ENCODE measurements around the gene IQSEC1.

Gene IQSEC1

DNA sequence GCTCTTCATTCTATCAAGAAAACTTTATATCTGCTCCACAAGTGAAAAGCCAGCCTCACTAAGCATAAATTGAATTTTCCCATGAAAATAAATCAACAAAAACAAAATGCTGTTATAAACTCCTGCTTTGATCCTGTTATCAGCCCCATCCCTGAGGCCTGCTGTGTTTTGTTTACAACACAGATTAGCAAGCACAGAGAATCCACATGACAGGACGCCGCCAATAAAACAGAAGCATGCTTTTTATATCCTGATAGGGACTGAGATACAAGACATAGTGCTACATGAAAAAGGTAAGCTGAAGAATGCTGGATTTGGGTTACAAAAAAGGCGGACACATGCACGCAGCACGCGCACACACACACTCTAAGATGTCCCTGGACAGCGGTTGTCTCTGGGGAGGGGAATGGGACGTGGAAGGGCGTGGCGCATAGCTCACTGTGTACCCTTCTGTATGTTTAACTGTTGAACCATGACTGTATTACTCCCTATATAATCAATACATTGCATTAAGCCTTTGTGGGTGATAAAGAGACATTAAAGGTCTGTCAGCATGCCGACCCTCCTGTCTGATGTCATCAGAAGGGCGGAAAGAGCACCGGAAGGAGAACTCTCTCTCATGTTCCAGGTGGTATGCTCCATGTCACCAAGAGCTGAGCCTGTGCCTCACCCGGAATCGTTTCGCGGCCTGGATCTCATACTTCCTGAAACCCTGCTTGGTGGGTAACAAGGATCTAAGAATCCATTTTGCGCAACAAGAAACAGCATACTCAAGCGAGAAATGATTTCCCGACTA lies 93.9 kb downstream of the IQSEC1 start:
- TF ChIP-seq, protein P1, sequence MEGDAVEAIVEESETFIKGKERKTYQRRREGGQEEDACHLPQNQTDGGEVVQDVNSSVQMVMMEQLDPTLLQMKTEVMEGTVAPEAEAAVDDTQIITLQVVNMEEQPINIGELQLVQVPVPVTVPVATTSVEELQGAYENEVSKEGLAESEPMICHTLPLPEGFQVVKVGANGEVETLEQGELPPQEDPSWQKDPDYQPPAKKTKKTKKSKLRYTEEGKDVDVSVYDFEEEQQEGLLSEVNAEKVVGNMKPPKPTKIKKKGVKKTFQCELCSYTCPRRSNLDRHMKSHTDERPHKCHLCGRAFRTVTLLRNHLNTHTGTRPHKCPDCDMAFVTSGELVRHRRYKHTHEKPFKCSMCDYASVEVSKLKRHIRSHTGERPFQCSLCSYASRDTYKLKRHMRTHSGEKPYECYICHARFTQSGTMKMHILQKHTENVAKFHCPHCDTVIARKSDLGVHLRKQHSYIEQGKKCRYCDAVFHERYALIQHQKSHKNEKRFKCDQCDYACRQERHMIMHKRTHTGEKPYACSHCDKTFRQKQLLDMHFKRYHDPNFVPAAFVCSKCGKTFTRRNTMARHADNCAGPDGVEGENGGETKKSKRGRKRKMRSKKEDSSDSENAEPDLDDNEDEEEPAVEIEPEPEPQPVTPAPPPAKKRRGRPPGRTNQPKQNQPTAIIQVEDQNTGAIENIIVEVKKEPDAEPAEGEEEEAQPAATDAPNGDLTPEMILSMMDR (conservative IDR thresholded peaks at IDR 0.05; ENCODE audit: low read depth, low read length): no peak

DNA sequence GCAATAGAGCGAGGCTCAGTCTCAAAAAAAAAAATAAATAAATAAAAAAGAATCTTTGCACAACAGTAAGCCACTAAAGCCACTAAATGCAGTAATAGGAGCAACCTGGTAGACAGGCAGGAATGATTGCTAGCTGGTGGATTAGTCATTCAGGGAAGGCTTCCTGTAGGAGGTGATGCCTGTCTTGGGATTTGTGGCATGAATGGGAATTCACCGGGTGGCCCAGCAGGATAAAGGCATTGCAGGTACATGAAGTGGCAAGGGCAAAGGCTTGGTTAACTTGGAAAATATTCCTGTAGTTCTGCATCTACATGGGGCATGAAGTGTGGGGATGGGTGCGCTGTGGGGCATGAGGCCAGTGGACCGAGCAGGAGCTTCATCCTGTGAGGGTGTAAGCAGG lies 94.5 kb downstream of the IQSEC1 start:
- TF ChIP-seq, protein P1 (conservative IDR thresholded peaks at IDR 0.05; ENCODE audit: low read depth, low read length): no peak
- no peak overlapping the region for H3K4me3 ChIP-seq (ENCODE audit: low read depth, low read length)
- DNase-seq (ENCODE audit: low read depth): no peak

More for the DNA sequence above, 93.9 kb downstream of the IQSEC1 start:
- no peak for DNase-seq (ENCODE audit: low read depth)
- no peak overlapping the region for H3K4me3 ChIP-seq (ENCODE audit: low read depth, low read length)

DNA sequence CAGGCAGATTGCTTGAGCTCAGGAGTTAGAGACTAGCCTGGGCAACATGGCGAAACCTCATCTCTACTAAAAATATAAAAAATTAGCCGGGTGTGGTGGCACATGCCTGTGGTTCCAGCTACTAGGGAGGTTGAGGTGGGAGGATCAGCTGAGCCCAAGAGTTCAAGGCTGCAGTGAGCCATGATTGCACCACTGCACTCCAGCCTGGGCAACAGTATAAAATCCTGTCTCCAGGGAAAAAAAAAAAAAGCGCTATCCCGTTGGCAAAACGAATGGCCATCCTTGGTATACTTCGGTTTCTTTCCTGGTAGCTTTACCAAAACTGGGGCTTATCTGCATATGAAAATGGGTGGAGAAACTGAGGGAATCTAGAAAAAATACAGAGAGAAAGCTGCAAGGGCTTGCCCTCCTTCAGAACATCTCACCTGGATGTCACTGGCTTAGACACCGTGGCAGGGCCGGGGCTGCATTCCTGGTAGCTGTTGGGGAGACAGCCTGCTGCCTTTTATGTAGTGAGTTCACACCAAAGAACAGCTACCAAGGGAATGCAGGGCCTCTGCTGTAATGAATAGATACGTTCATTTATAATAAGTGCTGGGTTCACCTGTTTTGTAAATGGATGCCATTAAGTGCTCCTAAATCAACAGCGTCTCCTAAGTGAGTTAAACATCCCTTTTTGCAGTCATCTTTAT lies 96.0 kb downstream of the IQSEC1 start:
- no peak overlapping the region for H3K4me3 ChIP-seq (ENCODE audit: low read depth, low read length)
- TF ChIP-seq, protein P1 (conservative IDR thresholded peaks at IDR 0.05; ENCODE audit: low read depth, low read length): no peak
- no peak for DNase-seq (ENCODE audit: low read depth)

DNA sequence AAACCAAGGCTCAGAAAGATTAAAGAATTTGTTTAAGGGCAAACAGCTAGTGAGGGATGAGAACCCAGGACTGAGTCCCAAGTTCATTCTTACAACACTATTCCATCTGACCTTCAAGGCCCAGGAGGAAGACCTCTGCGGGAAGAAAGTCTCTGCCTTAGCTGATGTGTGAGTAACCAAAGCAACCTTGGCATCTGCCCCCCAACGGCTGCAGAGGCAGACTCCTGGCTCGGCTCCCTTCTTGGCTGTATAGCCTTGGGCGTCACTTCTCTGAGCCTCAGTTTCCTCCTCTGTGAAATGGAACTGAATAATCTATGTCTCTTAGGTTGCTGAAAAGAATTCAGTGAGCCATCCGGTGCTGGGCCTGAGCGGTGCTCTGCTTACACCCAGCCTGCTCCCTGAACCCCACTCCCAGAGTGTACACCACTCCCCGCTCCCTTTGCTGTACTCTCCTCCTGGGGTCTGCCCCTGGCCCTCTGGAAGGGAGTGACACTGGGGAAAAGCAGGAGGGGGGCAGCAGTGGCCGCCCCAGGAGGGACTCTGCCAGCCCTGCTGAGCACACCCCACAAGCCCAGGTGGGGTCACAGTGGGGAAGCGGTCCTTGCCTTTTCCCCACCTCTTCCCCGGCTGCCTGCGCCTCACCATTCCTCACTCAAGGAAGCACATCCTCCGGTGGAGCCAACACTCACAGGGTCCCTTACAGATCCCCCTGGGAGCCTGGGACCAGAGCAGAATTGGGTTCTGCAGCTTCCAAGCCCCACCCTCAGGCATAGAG lies 97.3 kb downstream of the IQSEC1 start:
- TF ChIP-seq, protein P1 (conservative IDR thresholded peaks at IDR 0.05; ENCODE audit: low read depth, low read length): no peak
- no peak for DNase-seq (ENCODE audit: low read depth)
- H3K4me3 ChIP-seq (ENCODE audit: low read depth, low read length): no peak overlapping the region

DNA sequence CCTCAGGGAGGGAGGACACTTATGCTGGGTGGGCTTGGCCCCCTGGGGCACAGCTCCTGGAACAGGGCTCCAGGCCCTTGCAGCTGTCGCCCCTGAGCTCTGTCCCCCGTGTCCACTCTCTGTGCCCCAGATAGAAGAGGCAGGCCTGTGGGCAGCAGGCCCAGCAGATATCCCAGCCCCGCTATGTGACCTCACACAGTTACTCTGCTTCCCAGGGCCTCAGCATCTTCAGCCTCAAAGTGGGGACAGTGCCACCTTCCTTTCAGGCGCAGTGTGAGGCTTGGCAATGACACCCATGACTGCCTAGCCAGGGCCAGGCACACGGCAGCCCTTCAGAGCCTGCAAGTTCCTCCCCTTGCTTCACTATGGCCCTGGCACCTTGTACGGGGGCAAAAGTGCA lies 98.4 kb downstream of the IQSEC1 start:
- H3K4me3 ChIP-seq (ENCODE audit: low read depth, low read length): no peak overlapping the region
- TF ChIP-seq, protein P1 (conservative IDR thresholded peaks at IDR 0.05; ENCODE audit: low read depth, low read length): no peak
- DNase-seq (ENCODE audit: low read depth): no peak

DNA sequence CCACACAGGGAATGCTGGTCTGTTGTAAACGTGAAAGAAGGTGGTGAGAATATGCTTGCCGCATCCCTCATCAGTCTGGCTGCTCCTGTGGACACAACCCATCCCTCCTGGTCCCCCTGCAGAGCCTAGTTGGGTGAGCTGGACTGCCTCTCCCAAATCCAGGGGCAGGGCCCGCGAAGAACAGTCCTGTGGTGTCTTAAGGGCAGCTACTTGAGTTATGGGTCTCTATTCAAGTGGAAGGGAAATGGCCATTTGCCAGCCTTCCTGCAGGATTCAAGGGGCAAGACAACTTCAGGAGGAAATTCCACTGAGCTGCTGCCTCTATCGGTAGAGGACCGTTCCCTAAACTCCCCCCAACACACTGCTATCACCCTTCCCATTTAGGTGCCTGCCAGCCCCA lies 98.9 kb downstream of the IQSEC1 start:
- no peak overlapping the region for H3K4me3 ChIP-seq (ENCODE audit: low read depth, low read length)
- TF ChIP-seq, protein P1 (conservative IDR thresholded peaks at IDR 0.05; ENCODE audit: low read depth, low read length): no peak
- DNase-seq (ENCODE audit: low read depth): no peak
